Activated CD4-positive, alpha-beta T cell treated with anti-CD3 and anti-CD28 coated beads, Interleukin-2, Interleukin-4, amounts not matched to agents 100 ng/mL and 50 ng/mL, durations not matched to agents 16 hours and 8 hours (primary cell): ENCODE results near the gene SYNJ2.
"Not testable (repeated sequence)": the region's sequence is repeated elsewhere in the genome, so short reads cannot be mapped to it uniquely, and the experiment has no call there.

ENCODE experiments used
- DNase-seq: peaks from one replicate; pipeline ENCODE4 v3.0.0-alpha.2; 2020; ENCODE audit warnings: low spot score

Gene SYNJ2, protein sequence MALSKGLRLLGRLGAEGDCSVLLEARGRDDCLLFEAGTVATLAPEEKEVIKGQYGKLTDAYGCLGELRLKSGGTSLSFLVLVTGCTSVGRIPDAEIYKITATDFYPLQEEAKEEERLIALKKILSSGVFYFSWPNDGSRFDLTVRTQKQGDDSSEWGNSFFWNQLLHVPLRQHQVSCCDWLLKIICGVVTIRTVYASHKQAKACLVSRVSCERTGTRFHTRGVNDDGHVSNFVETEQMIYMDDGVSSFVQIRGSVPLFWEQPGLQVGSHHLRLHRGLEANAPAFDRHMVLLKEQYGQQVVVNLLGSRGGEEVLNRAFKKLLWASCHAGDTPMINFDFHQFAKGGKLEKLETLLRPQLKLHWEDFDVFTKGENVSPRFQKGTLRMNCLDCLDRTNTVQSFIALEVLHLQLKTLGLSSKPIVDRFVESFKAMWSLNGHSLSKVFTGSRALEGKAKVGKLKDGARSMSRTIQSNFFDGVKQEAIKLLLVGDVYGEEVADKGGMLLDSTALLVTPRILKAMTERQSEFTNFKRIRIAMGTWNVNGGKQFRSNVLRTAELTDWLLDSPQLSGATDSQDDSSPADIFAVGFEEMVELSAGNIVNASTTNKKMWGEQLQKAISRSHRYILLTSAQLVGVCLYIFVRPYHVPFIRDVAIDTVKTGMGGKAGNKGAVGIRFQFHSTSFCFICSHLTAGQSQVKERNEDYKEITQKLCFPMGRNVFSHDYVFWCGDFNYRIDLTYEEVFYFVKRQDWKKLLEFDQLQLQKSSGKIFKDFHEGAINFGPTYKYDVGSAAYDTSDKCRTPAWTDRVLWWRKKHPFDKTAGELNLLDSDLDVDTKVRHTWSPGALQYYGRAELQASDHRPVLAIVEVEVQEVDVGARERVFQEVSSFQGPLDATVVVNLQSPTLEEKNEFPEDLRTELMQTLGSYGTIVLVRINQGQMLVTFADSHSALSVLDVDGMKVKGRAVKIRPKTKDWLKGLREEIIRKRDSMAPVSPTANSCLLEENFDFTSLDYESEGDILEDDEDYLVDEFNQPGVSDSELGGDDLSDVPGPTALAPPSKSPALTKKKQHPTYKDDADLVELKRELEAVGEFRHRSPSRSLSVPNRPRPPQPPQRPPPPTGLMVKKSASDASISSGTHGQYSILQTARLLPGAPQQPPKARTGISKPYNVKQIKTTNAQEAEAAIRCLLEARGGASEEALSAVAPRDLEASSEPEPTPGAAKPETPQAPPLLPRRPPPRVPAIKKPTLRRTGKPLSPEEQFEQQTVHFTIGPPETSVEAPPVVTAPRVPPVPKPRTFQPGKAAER (N-terminal part only)

GRCh38 chr6:157981395-157982101 lies at the start of gene SYNJ2:
SYNJ2 (plus strand) TSS chr6:157981863; CDS start chr6:157981962, 99 bp downstream.
- peak; percentile 79 for DNase-seq

- no peak for DNase-seq
These were observed 45.9 kb upstream of the SYNJ2 start for GRCh38 chr6:157935786-157936185.

DNA sequence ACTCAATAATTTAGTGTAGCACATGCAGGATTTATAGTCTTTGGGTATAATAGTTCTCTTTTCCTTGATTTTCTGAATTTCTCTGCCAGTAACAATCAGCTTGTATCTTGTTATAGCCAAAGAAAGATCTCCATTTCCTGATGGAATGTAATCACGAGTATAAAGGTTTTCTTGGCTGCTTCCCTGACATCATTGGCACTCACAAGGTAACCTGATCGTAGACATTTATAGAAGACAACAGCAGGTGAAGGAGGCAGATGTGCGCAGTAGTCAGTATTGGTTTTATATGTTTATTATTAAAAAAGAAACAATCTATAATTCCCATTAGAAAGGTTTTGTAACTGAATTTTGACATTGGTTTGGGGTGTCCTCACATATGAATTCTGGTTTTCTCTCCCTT lies 44.3 kb upstream of the SYNJ2 start:
- DNase-seq: no peak

DNA sequence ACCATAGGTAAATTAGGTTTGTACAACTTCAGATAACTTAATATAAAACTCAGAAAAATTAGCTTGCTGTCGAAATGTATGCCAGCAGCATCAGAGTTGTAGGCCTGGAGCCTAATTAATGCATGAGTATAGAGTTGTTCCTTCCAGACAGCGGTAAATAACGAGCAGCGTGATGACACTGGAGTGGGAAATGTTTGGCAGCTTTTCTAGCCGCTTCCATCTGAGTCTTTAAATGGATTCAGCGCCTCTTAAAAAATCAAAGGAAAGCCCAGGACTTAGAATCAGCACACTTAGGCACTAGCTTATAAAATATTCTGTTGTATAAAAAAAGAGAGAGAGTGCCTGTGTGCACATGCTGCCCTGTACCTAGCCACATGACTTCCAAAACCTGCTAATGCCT lies 43.7 kb upstream of the SYNJ2 start:
- DNase-seq: no peak

DNA sequence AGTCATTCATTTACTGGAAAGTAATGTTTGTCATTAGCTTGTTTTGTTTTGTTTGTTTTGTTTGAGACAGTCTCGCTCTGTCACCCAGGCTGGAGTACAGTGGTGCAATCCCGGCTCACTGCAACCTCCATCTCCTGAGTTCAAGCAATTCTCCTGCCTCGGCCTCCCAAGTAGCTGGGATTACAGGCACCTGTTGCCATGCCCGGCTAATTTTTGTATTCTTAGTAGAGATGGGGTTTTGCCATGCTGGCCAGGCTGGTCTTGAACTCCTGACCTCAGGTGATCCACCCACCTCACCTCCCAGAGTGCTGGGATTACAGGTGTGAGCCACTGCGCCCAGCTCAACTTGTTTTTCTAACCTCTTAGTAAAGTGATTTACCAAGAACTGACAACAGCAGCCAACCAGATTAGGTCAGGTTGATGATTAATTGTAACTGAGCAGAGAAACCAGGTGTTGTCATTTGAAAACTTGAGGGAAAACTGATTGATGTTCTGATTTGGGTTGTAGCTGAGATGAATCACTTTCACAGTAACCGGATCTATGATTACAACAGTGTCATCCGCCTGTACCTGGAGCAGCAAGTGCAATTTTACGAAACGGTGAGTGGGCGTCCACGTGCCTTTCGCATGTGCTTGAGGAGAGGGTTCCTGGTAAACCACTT lies 41.2 kb upstream of the SYNJ2 start:
- DNase-seq: peak; percentile 63

DNA sequence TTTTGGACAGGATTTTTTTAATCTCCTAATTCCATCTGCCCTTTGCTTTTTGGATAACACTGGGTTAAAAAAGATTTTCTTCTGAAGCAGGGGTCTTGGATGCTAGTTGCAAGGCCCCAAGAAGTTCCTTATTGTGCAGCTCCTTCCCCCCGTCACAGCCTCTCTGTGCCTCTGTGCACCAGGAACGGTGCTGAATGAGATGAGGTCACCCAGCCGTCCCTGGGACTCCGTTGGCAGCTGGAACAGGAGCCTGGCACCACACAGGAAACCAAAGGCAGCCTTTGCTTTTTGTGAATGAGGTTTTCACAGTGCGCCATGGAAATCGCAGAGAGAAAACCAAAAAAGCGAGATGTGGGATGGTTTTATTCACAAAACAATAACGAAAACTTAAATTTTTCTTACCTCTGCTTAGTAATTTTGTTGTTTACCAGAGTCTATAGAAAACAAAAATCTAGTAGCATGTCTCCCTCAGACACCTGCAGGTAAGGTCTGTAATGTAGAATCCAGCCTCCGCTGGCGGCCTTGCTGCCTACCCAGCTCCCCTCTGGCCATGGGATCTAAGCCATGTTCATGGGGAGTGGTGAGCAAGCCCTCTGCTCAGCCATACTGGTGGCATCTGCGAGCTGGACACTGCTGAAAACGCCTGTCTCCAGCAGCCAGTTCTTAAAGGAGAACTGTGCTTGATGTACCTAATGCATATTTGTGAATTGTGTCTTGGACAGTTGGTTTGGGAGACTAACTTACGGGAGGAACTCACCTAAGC lies 40.4 kb upstream of the SYNJ2 start:
- no peak for DNase-seq

- no peak for DNase-seq
These were observed 39.3 kb upstream of the SYNJ2 start for GRCh38 chr6:157942351-157942750.

GRCh38 chr6:157943249-157943963 lies 38.3 kb upstream of the SYNJ2 start:
- DNase-seq: no peak

GRCh38 chr6:157943964-157944283 lies 37.7 kb upstream of the SYNJ2 start:
- DNase-seq: no peak

DNA sequence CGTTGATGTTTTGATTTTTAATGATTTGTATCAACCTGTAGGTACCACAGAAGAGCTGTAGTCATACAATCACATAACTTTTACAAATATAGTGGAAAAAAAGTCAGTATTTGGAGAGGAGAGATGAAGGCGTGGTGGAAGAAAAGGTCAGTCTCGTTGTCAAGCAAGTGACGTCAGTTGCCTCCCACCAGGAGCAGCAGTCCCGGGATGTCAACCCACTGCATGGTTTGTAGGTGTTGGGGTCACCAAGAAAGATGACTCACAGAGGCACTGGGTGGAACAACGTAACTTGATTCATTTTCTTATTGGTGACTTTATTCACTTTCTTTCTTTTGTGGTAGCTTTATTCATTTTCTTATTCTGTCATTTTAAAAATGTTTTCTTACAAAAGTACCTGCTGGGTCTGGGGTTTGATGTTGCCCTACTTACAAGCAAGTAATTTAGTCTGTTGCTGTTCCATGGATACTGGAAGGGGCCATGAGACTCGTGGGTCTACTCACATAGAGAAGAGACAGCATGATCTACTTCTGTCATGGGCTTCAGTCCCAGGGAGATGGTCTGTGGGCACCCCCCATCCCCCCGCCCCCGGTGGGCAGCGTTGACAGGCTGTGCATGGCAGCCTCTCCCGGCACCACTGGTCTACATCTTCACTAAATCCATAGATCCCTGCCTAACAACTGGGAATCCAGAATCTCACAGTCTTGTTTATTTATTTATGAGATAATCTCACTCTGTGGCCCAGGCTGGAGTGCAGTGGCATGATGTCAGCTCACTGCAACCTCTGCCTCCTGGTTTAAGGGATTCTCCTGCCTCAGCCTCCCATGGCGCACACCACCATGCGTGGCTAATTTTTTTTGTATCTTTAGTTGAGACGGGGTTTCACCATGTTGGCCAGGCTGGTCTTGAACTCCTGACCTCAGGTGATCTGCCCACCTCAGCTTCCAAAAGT lies 36.4 kb upstream of the SYNJ2 start:
- no peak for DNase-seq

DNA sequence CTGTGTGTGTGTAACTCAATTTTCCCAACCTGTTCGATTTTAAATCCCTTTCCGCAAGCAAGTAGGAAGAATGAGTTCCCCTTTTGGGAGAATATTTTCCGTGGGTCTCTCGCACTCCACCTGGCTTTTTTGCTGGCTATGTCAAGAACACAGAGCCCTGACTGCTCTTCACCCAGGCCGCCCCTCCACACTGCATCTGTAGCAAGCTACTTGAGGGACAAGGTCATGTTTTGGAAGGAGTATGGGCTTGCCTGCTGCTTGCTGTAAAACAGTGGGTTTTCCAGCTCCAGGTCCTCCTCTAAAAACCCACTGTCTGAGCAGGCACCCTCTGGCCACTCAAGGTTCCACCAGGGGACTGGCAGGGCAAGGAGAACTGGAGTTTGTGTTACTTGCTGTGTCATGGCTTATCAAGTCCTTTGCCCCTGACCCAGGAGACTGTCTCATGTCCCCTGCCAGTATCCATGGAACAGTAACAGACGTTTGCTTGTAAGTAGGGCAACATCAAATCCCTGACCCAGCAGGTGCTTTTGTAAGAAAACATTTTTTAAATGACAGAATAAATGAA lies 35.5 kb upstream of the SYNJ2 start:
- DNase-seq: no peak

- no peak for DNase-seq
These were observed 34.7 kb upstream of the SYNJ2 start for GRCh38 chr6:157946865-157947532.

DNA sequence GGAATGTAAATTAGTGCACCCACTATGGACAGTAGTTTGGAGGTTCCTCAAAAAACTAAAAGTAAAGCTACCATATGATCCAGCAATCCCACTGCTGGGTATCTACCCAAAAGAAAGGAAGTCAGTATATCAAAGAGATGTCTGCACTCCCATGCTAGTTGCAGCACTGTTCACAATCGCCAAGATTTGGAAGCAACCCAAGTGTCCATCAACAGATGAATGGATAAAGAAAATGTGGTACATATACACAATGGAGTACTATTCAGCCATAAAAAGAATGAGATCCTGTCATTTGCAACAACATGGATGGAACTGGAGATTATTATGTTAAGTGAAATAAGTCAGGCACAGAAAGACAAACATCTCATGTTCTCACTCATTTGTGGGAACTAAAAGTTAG lies 30.8 kb upstream of the SYNJ2 start:
- DNase-seq: not testable (repeated sequence)

- DNase-seq: no peak
These were observed 29.8 kb upstream of the SYNJ2 start for GRCh38 chr6:157951828-157952227.

DNA sequence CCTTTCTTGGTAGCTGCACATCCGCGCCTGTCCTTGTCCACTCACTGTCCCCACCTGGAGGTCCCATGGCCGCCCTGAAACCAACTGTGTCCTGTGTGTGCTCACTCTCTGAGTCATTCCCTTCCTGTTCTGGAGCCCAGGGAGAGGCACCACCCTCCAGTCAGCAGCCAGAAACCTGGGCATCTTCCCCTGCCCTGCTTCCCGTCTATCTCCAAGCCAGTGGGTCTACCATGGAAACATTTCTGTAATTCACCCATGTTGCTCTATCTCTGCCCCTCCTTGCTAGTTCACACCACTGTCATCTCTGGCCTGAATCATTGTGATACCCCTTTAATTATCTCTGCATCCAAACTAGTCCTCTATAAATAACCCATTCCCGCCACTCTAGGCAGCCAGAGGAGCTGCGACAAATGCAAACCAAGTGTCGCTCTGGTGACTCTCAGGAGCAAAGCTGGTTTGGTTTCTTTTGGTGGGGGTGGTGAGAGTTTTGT lies 28.8 kb upstream of the SYNJ2 start:
- no peak for DNase-seq

GRCh38 chr6:157953580-157954091 lies 28.0 kb upstream of the SYNJ2 start:
- no peak for DNase-seq
